SK-N-MC (cell line): ENCODE measurements around the gene ZDHHC14.

ENCODE experiments used
- EZH2 ChIP-seq: fragments of 200-600 bp; sonication (generic); IDR thresholded peaks from one replicate; pipeline ENCODE4 v1.6.1; 2017; ENCODE audit warnings: antibody characterized with exemption
- POLR2AphosphoS5 ChIP-seq: IDR thresholded peaks from 2 replicates; pipeline ENCODE4 v1.6.1; 2012; ENCODE audit warnings: mild to moderate bottlenecking, low read depth, low read length, borderline replicate concordance

GRCh38 chr6:157647261-157647915 lies 266.4 kb downstream of the ZDHHC14 start:
- TF ChIP-seq POLR2AphosphoS5 (no peak), EZH2 (no peak)
